ENCODE data around the gene ATP2B2.

- TF ChIP-seq, protein P1, sequence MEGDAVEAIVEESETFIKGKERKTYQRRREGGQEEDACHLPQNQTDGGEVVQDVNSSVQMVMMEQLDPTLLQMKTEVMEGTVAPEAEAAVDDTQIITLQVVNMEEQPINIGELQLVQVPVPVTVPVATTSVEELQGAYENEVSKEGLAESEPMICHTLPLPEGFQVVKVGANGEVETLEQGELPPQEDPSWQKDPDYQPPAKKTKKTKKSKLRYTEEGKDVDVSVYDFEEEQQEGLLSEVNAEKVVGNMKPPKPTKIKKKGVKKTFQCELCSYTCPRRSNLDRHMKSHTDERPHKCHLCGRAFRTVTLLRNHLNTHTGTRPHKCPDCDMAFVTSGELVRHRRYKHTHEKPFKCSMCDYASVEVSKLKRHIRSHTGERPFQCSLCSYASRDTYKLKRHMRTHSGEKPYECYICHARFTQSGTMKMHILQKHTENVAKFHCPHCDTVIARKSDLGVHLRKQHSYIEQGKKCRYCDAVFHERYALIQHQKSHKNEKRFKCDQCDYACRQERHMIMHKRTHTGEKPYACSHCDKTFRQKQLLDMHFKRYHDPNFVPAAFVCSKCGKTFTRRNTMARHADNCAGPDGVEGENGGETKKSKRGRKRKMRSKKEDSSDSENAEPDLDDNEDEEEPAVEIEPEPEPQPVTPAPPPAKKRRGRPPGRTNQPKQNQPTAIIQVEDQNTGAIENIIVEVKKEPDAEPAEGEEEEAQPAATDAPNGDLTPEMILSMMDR (IDR thresholded peaks at IDR 0.05; ENCODE audit: low read depth, low read length), result no peak
- TF ChIP-seq EZH2phosphoT487 (IDR thresholded peaks at IDR 0.05; ENCODE audit: low read depth), result no peak
These were observed 45.8 kb upstream of the ATP2B2 start for GRCh38 chr3:10551139-10551538.
